ENCODE data around the gene MRPS25. TPM values are rescaled to one million over a fixed set of nuclear protein-coding genes. Genes with fewer than 3 reads are reported as not detected.

The MRPS25 gene
- total and polyA plus RNA-seq, 4 donors = 10.8 to 37.6 (median 29.7) TPM

Other genes starting within 250 kb of the MRPS25 start
- gene FGD5, start 246.4 kb downstream of the MRPS25 start, total RNA-seq = 10 to 100 TPM; 36.2 to 61.6 TPM
- 1 to 10 TPM; 2.5 to 3.8 TPM for gene FGD5, start 246.4 kb downstream of the MRPS25 start, polyA plus RNA-seq
- gene NR2C2, start 117.7 kb downstream of the MRPS25 start, total RNA-seq = 10 to 100 TPM; 51.8 to 55.7 TPM
- gene NR2C2, start 117.7 kb downstream of the MRPS25 start, polyA plus RNA-seq = 10 to 100 TPM in 1 of 2 donors, 1 to 10 TPM in 1; 4.3 to 13.0 TPM
- 10 to 100 TPM; 32.4 to 39.2 TPM for gene RBSN, start 33.8 kb upstream of the MRPS25 start, total RNA-seq
- 10 to 100 TPM; 12.9 to 13.8 TPM for gene RBSN, start 33.8 kb upstream of the MRPS25 start, polyA plus RNA-seq
- gene CAPN7, start 140.9 kb upstream of the MRPS25 start, total RNA-seq = 10 to 100 TPM; 48.2 to 54.4 TPM
- gene CAPN7, start 140.9 kb upstream of the MRPS25 start, polyA plus RNA-seq = 10 to 100 TPM; 14.5 to 24.1 TPM